H1 (cell line): Measurements from ENCODE around the gene YBX1. TPM values are rescaled to one million over a fixed set of nuclear protein-coding genes. Genes with fewer than 3 reads are reported as not detected.

Experiments used
- CTCF ChIA-PET: fragments of 300-600 bp; sonication (Branson Sonifier 250); formaldehyde crosslinking; loops from one replicate; lab custom pipeline; 2021; ENCODE audit not compliant: partially characterized antibody; lab: Charles Lee
- POLR2A ChIA-PET: fragments of 300-600 bp; sonication (Branson Sonifier 250); formaldehyde crosslinking; loops from one replicate; lab custom pipeline; 2021; ENCODE audit warnings: inconsistent platforms; ENCODE audit not compliant: partially characterized antibody; lab: Charles Lee
- DNase-seq, 2 experiments: peaks; one replicate each; pipeline versions ENCODE4 v3.0.0 to v3.0.0-alpha.2; 2010 to 2022; ENCODE audit warnings: low spot score in 2 of 2, low read depth in 1 of 2, mixed read lengths in 1 of 2
- FAIRE-seq: peaks from 2 replicates; lab custom pipeline; 2011; peaks lifted over from hg19 to GRCh38; lab: Jason Lieb, UNC
- H2AFZ ChIP-seq: 2 replicates; pipeline ENCODE4 v1.8.1; 2012; ENCODE audit warnings: low read length, inconsistent platforms
- H2AK5ac ChIP-seq: 2 replicates; pipeline ENCODE4 v1.6.1; 2013; ENCODE audit warnings: low read depth, low read length
- H2BK120ac ChIP-seq: replicated peaks from 2 replicates; pipeline ENCODE3; 2013; ENCODE audit warnings: low read depth, low read length, inconsistent platforms
- H2BK12ac ChIP-seq: 2 replicates; pipeline ENCODE4 v1.6.1; 2013; ENCODE audit warnings: low read depth, low read length
- H2BK15ac ChIP-seq: 2 replicates; pipeline ENCODE4 v1.6.1; 2013; ENCODE audit warnings: low read length
- H2BK20ac ChIP-seq: 2 replicates; pipeline ENCODE4 v1.6.1; 2013; ENCODE audit warnings: low read length
- H2BK5ac ChIP-seq: 2 replicates; pipeline ENCODE4 v1.6.1; 2013; ENCODE audit warnings: low read depth, low read length
- H3K14ac ChIP-seq: 2 replicates; pipeline ENCODE4 v1.6.1; 2013; ENCODE audit warnings: inconsistent platforms; ENCODE audit not compliant: insufficient read length
- H3K18ac ChIP-seq: 2 replicates; pipeline ENCODE4 v1.6.1; 2013; ENCODE audit warnings: low read length; ENCODE audit errors: extremely low read depth
- H3K23ac ChIP-seq: 2 replicates; pipeline ENCODE4 v1.6.1; 2013; ENCODE audit warnings: inconsistent platforms; ENCODE audit not compliant: insufficient read length
- H3K23me2 ChIP-seq: 2 replicates; pipeline ENCODE4 v1.6.1; 2013; ENCODE audit warnings: low read depth, low read length
- H3K27ac ChIP-seq: 2 replicates; pipeline ENCODE4 v1.6.1; 2011; ENCODE audit warnings: low read depth, low read length, inconsistent platforms
- H3K27me3 ChIP-seq, 4 experiments: replicated peaks in 1 of 4; 1 replicate in 1 of 4; 2 replicates in 3 of 4; pipeline versions ENCODE4 v1.6.1 to v1.8.1; 2011 to 2013; ENCODE audit warnings: low read length in 3 of 4, mild to moderate bottlenecking in 3 of 4, inconsistent platforms in 2 of 4, mixed read lengths in 2 of 4, moderate library complexity in 1 of 4; ENCODE audit not compliant: control insufficient read depth in 3 of 4, insufficient read depth in 3 of 4; ENCODE audit errors: extremely low read depth in 1 of 4
- H3K36me3 ChIP-seq, 4 experiments: 2 replicates each; pipeline versions ENCODE4 v1.6.1 to v1.8.1; 2011 to 2013; ENCODE audit warnings: mild to moderate bottlenecking in 4 of 4, low read length in 3 of 4, moderate library complexity in 2 of 4, control low read depth in 1 of 4, inconsistent platforms in 1 of 4; ENCODE audit not compliant: insufficient read depth in 4 of 4, control insufficient read depth in 2 of 4
- H3K4ac ChIP-seq: replicated peaks from 2 replicates; pipeline ENCODE3; 2013; ENCODE audit warnings: low read length, low read depth, mixed read lengths, inconsistent platforms; ENCODE audit not compliant: insufficient read length
- H3K4me1 ChIP-seq, 4 experiments: replicated peaks in 1 of 4; 1 replicate in 1 of 4; 2 replicates in 3 of 4; pipeline versions ENCODE4 v1.6.1 to v1.8.1; 2011 to 2013; ENCODE audit warnings: low read length in 3 of 4, inconsistent platforms in 2 of 4, mixed read lengths in 1 of 4; ENCODE audit not compliant: insufficient read depth in 4 of 4, control insufficient read depth in 3 of 4
- H3K4me2 ChIP-seq, 2 experiments: 2 replicates each; pipeline versions ENCODE4 v1.6.1 to v1.8.1; 2011 to 2013; ENCODE audit warnings: low read depth in 2 of 2, low read length in 2 of 2, control low read depth in 1 of 2, inconsistent platforms in 1 of 2, mild to moderate bottlenecking in 1 of 2; ENCODE audit not compliant: insufficient read depth in 1 of 2
- H3K4me3 ChIP-seq, 4 experiments: fragments of 200-600, 300-600 bp in 1 of 4; sonication (generic), shearing (Covaris generic), sonication (Bioruptor Twin) in 1 of 4; 2 replicates each; pipeline versions ENCODE4 v1.5.1 to v1.8.1; 2011 to 2016; ENCODE audit warnings: low read length in 4 of 4, low read depth in 3 of 4, control low read depth in 2 of 4, inconsistent platforms in 2 of 4, mild to moderate bottlenecking in 2 of 4, mixed read lengths in 1 of 4, moderate library complexity in 1 of 4; ENCODE audit not compliant: insufficient read depth in 2 of 4; ENCODE audit errors: extremely low read depth in 1 of 4
- H3K56ac ChIP-seq: replicated peaks from 2 replicates; pipeline ENCODE3; 2013; ENCODE audit warnings: low read depth, mild to moderate bottlenecking, mixed read lengths, low read length, inconsistent platforms; ENCODE audit not compliant: insufficient read length
- H3K79me1 ChIP-seq: 2 replicates; pipeline ENCODE4 v1.6.1; 2013; ENCODE audit warnings: low read depth, low read length, control low read depth
- H3K79me2 ChIP-seq, 2 experiments: 2 replicates each; pipeline versions ENCODE4 v1.6.1 to v1.8.1; 2012 to 2013; ENCODE audit warnings: low read length in 2 of 2, mild to moderate bottlenecking in 2 of 2, inconsistent platforms in 1 of 2; ENCODE audit not compliant: insufficient read depth in 2 of 2, control insufficient read depth in 1 of 2
- H3K9ac ChIP-seq, 4 experiments: replicated peaks in 1 of 4; 1 replicate in 1 of 4; 2 replicates in 3 of 4; pipeline versions ENCODE4 v1.6.1 to v1.8.1; 2011 to 2013; ENCODE audit warnings: low read depth in 3 of 4, low read length in 3 of 4, control low read depth in 2 of 4, mild to moderate bottlenecking in 2 of 4, moderate library complexity in 2 of 4, inconsistent platforms in 1 of 4; ENCODE audit errors: extremely low read depth in 1 of 4
- H3K9me3 ChIP-seq, 2 experiments: 2 replicates each; pipeline versions ENCODE4 v1.6.1 to v1.8.1; 2012 to 2013; ENCODE audit warnings: mild to moderate bottlenecking in 2 of 2, moderate library complexity in 2 of 2, control low read depth in 1 of 2, inconsistent platforms in 1 of 2, low read depth in 1 of 2, low read length in 1 of 2, mixed read lengths in 1 of 2; ENCODE audit not compliant: insufficient read depth in 2 of 2
- H4K20me1 ChIP-seq, 2 experiments: replicated peaks in 1 of 2; 2 replicates each; pipeline versions ENCODE3 to v1.8.1; 2011 to 2013; ENCODE audit warnings: inconsistent platforms in 2 of 2, low read length in 2 of 2, mild to moderate bottlenecking in 1 of 2; ENCODE audit not compliant: insufficient read depth in 2 of 2, control insufficient read depth in 1 of 2
- H4K5ac ChIP-seq: 2 replicates; pipeline ENCODE4 v1.6.1; 2013; ENCODE audit warnings: low read length, low read depth, mixed read lengths, inconsistent platforms; ENCODE audit not compliant: insufficient read length
- H4K8ac ChIP-seq: 2 replicates; pipeline ENCODE4 v1.8.0; 2013; ENCODE audit warnings: mild to moderate bottlenecking, moderate library complexity, low read length, inconsistent platforms; ENCODE audit not compliant: insufficient read depth; ENCODE audit errors: extremely low read depth
- H4K91ac ChIP-seq: replicated peaks from 2 replicates; pipeline ENCODE3; 2013; ENCODE audit warnings: low read length, mixed read lengths, inconsistent platforms; ENCODE audit not compliant: insufficient read length
- GABPA ChIP-seq: IDR thresholded peaks from 2 replicates; pipeline ENCODE4 v1.6.1; 2011; ENCODE audit warnings: mild to moderate bottlenecking, low read length, moderate library complexity, borderline replicate concordance; ENCODE audit not compliant: insufficient read depth
- HDAC2 ChIP-seq, 2 experiments: fragments of 300-600 bp in 1 of 2; sonication (generic) in 1 of 2; IDR thresholded peaks; 2 replicates each; pipeline ENCODE4 v1.6.1; 2011 to 2012; ENCODE audit warnings: low read depth in 2 of 2, low read length in 2 of 2, mild to moderate bottlenecking in 2 of 2, moderate library complexity in 2 of 2, borderline replicate concordance in 1 of 2, inconsistent platforms in 1 of 2
- NRF1 ChIP-seq: IDR thresholded peaks from 2 replicates; pipeline ENCODE4 v1.6.1; 2011; ENCODE audit warnings: mild to moderate bottlenecking, low read depth, low read length, improper control_type of control experiment
- TAF7 ChIP-seq: optimal IDR thresholded peaks from 2 replicates; pipeline ENCODE3; 2011; ENCODE audit warnings: low read depth, mild to moderate bottlenecking, inconsistent platforms, low read length, moderate library complexity, borderline replicate concordance
- WGBS, 2 experiments: shearing (Covaris generic) in 1 of 2; methylation state at CpG; one replicate each; pipeline versions ENCODE4 v1.1.6 to v1.1.7; 2013 to 2015; ENCODE audit warnings: low lambda C conversion rate in 2 of 2, mixed read lengths in 2 of 2, inconsistent platforms in 1 of 2, low coverage in 1 of 2, missing lambda C conversion rate in 1 of 2; ENCODE audit not compliant: insufficient replicate concordance in 2 of 2, insufficient coverage in 1 of 2, insufficient read length in 1 of 2; ENCODE audit errors: extremely low coverage in 1 of 2, missing lambda C conversion rate in 1 of 2; 5-methylcytosine and 5-hydroxymethylcytosine counted together
- polyA plus RNA-seq, 7 experiments: library from polyadenylated mRNA; depleted of rRNA in 3 of 7; stranded (reverse) in 5 of 7; unstranded in 2 of 7; fragments of >200 nt in 5 of 7; fragments of 200-250 nt in 2 of 7; gene quantifications; 1 replicate in 5 of 7; 2 replicates in 1 of 7; 4 replicates in 1 of 7; pipeline versions ENCODE4 v1.2.1 to v1.2.3, GENCODE V29; 2011 to 2013; ENCODE audit warnings: missing spikeins in 2 of 7, mixed read lengths in 2 of 7
- total RNA-seq: library from RNA; stranded (reverse); fragmentation: NEBNext Ultra II Directional; extraction: Animal tissue kit (Norgen Biotek cat#: 25700); gene quantifications from 2 replicates; pipeline ENCODE4 v1.2.1, GENCODE V29; 2021

Gene YBX1
- total and polyA plus RNA-seq, 2 of the 8 experiments (the other 6 are each of a cell fraction or from before 2014, with no cell fraction given), result 438 to 1,219 TPM

GRCh38 chr1:42732126-42732680, 50.0 kb downstream of the YBX1 start:
- CTCF ChIA-PET, result interaction anchor here (0.6 to 6.4 kb wide), 8 partner anchors 14 to 571 kb away, joined by 3 to 62 read pairs (median 3); no protein-coding TSS in a partner anchor
- H2BK20ac ChIP-seq, result no peak overlapping the region
- H4K91ac ChIP-seq, result no peak overlapping the region
- H2AFZ ChIP-seq, result no peak overlapping the region
- no peak overlapping the region for H2BK120ac ChIP-seq
- no peak overlapping the region for H2AK5ac ChIP-seq
- no peaks in the 10 kb centered on the region for H3K9me3 ChIP-seq
- no peak overlapping the region for H3K27ac ChIP-seq
- H3K36me3 ChIP-seq, result no peaks in the 10 kb centered on the region
- POLR2A ChIA-PET, result interaction anchor here (0.6 to 1.4 kb wide), 3 partner anchors 9 to 49 kb away, joined by 3 to 7 read pairs (median 5); partner anchors contain the start of gene YBX1
- no peak overlapping the region for H3K4ac ChIP-seq
- no peak overlapping the region for H3K18ac ChIP-seq
- no peaks in the 10 kb centered on the region for H3K27me3 ChIP-seq
- no peak overlapping the region for H3K4me3 ChIP-seq
- 90% methylated on average over 10 of the region's 10 CpGs; no CpG with 5 or more reads in 1 of the 2 experiments for WGBS, 2 experiments
- no peaks in the 10 kb centered on the region for H3K23me2 ChIP-seq
- DNase-seq (peak in 1 of 2 experiments; percentile 38), FAIRE-seq (no peak)
- no peak overlapping the region for H3K14ac ChIP-seq
- H4K20me1 ChIP-seq, result peaks cover 0 to 3% of the 10 kb centered on the region in 2 experiments
- H3K79me1 ChIP-seq, result no peaks in the 10 kb centered on the region
- TF ChIP-seq GABPA, result no peak
- no peak for TF ChIP-seq HDAC2 (IDR thresholded peaks at IDR 0.05; ENCODE audit: borderline replicate concordance in 1 of 2, low read depth in 2 of 2, low read length in 2 of 2)
- TF ChIP-seq TAF7, result no peak
- no peak for TF ChIP-seq NRF1
- TF ChIP-seq, all 59 proteins: peak for 0
- Histone ChIP-seq H3K4me1 (peaks cover 0 to 3% (median 0%) of the 10 kb centered on the region in 4 experiments; a peak in 1 of 7 replicates), H2BK5ac (no peak overlapping the region), H4K8ac (no peak overlapping the region; the same call in 1 of the 2 replicates), H2BK15ac (no peak overlapping the region), H2BK12ac (no peak overlapping the region), H4K5ac (no peak overlapping the region), H3K9ac (no peak overlapping the region), H3K79me2 (no peaks in the 10 kb centered on the region), H3K4me2 (no peak overlapping the region), H3K23ac (no peak overlapping the region), H3K56ac (no peak overlapping the region)
